ENCODE measurements around the gene OLFM2. TPM values are rescaled to one million over a fixed set of nuclear protein-coding genes. Genes with fewer than 3 reads are reported as not detected.

OLFM2 gene
- total and polyA plus RNA-seq, 9 of the 15 experiments (the other 6 are each of a cell fraction or from before 2014, with no cell fraction given) = 0.10 to 0.33 (median 0.23) TPM; not detected in 4

DNA sequence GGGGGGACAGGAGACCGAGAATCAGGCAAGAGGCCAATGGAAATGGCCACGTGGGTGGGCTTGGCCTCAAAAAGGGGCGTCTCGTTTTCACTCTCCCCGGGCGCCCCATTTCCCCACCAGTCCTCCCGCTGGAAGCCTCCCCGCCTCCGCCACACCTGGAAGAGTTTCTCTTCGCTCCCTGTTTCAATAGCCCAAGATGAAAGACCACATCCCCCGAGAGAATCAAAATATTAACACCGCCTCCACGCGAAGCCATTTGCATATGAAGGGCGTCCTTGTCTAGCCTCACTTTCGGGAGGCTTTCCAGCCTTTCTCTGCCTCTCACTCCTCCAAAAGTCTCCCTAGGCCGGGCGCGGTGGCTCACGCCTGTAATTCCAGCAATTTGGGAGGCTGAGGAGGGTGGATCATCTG lies 691 bp upstream of the OLFM2 start:
- in situ Hi-C loops (cut with MboI) (loop anchor here (5.0 to 10.0 kb wide), 2 partner anchors 65 to 88 kb away; no protein-coding TSS in a partner anchor), intact Hi-C loops (cut with micrococcal nuclease) (no loop called here)
- 12% methylated on average over 19 of the region's 20 CpGs for WGBS (ENCODE audit: insufficient coverage, low coverage, missing lambda C conversion rate)
- Histone ChIP-seq H3K4me1 (replicated peaks in 1 of 2; ENCODE audit: control insufficient read depth in 2 of 2, insufficient read depth in 2 of 2, low read length in 2 of 2) (peaks cover 3 to 17% of the 10 kb centered on the region in 2 experiments; a peak in 3 of 5 replicates), H3K4me3 (no peak overlapping the region), H3K27ac (ENCODE audit: extremely low read depth, low read depth, low read length) (no peak overlapping the region), H3K4me2 (ENCODE audit: insufficient read depth, low read length) (0 out of 2 replicates have a peak overlapping the region, but pooled peaks have one; percentile 21), H3K9ac (ENCODE audit: insufficient read depth in 1 of 2, low read depth in 2 of 2, low read length in 2 of 2) (0 out of 4 replicates have a peak overlapping the region, but pooled peaks of 1 of the 2 experiments have one; percentile 1), H3K36me3 (ENCODE audit: control insufficient read depth, insufficient read depth, low read length) (no peaks in the 10 kb centered on the region), H3K9me3 (replicated peaks; ENCODE audit: control insufficient read depth, insufficient read depth, low read depth, low read length) (no peaks in the 10 kb centered on the region), H3K79me2 (ENCODE audit: control insufficient read depth, insufficient read depth, low read length) (no peaks in the 10 kb centered on the region), H2AFZ (ENCODE audit: low read depth, low read length) (peak overlapping the region; percentile 51; the same call in 1 of the 2 replicates), H3K9me1 (ENCODE audit: control insufficient read depth, insufficient read depth, low read length) (no peaks in the 10 kb centered on the region), H3K27me3 (ENCODE audit: control insufficient read depth in 2 of 2, insufficient read depth in 2 of 2, low read length in 2 of 2) (peaks cover 0 to 10% of the 10 kb centered on the region in 2 experiments; a peak in 1 of 5 replicates), H4K20me1 (replicated peaks; ENCODE audit: control insufficient read depth, insufficient read depth, low read length) (no peaks in the 10 kb centered on the region)
- POLR2A ChIA-PET = no interaction called here
- no peak for ATAC-seq
- DNase-seq (ENCODE audit: extremely low read depth in 1 of 4, low spot score in 3 of 4) = no peak
- no TSS peak for BruUV-seq (replicated peaks)
- TF ChIP-seq, protein P1, sequence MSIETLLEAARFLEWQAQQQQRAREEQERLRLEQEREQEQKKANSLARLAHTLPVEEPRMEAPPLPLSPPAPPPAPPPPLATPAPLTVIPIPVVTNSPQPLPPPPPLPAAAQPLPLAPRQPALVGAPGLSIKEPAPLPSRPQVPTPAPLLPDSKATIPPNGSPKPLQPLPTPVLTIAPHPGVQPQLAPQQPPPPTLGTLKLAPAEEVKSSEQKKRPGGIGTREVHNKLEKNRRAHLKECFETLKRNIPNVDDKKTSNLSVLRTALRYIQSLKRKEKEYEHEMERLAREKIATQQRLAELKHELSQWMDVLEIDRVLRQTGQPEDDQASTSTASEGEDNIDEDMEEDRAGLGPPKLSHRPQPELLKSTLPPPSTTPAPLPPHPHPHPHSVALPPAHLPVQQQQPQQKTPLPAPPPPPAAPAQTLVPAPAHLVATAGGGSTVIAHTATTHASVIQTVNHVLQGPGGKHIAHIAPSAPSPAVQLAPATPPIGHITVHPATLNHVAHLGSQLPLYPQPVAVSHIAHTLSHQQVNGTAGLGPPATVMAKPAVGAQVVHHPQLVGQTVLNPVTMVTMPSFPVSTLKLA (conservative IDR thresholded peaks at IDR 0.05) = 0 out of 4 replicates have a peak, but pooled peaks of 1 of the 2 experiments have one; percentile 2
- TF ChIP-seq SLC30A9 (CRISPR knock-in tag; IDR thresholded peaks at IDR 0.05) = no peak
- CTCF ChIA-PET (ENCODE audit: low intra/inter-chr PET ratio) = no interaction called here
- FAIRE-seq = no peak
